ENCODE measurements around the gene TTC33. TPM values are rescaled to one million over a fixed set of nuclear protein-coding genes. Genes with fewer than 3 reads are reported as not detected.

Gene TTC33
- total RNA-seq, 4 donors from 2014 or later = 20.2 to 49.0 (median 32.6) TPM

- no peak for DNase-seq
- Histone ChIP-seq H3K4me1 (no peaks in the 10 kb centered on the region), H3K27ac (no peak overlapping the region), H3K36me3 (no peaks in the 10 kb centered on the region), H3K4me3 (no peak overlapping the region), H3K9me3 (no peaks in the 10 kb centered on the region), H3K27me3 (no peaks in the 10 kb centered on the region)
- TF ChIP-seq CTCF (IDR thresholded peaks at IDR 0.05 in 4 of 5, conservative IDR thresholded peaks at IDR 0.05 in 1 of 5) = no peak
- TF ChIP-seq POLR2A (IDR thresholded peaks at IDR 0.05) = no peak
- intact Hi-C loops (cut with DNase I; ENCODE audit: low total_unique reads) (no loop called here), in situ Hi-C loops (cut with MboI; ENCODE audit: low sequenced_read_pairs in 4 of 4) (no loop called here)
- ATAC-seq = no peak
Observed at GRCh38 chr5:40524677-40525076, 231.1 kb downstream of the TTC33 start.

- no peaks in the 10 kb centered on the region for H3K36me3 ChIP-seq
- H3K27ac ChIP-seq = no peak overlapping the region
- intact Hi-C loops (cut with DNase I; ENCODE audit: low total_unique reads) = no loop called here
- in situ Hi-C loops (cut with MboI; ENCODE audit: low sequenced_read_pairs in 4 of 4) = no loop called here
- no peak overlapping the region for H3K4me3 ChIP-seq
- no peaks in the 10 kb centered on the region for H3K4me1 ChIP-seq
- TF ChIP-seq CTCF (IDR thresholded peaks at IDR 0.05 in 4 of 5, conservative IDR thresholded peaks at IDR 0.05 in 1 of 5) = no peak
- no peak for TF ChIP-seq POLR2A (IDR thresholded peaks at IDR 0.05)
- no peaks in the 10 kb centered on the region for H3K9me3 ChIP-seq
- no peaks in the 10 kb centered on the region for H3K27me3 ChIP-seq
- ATAC-seq (no peak), DNase-seq (no peak)
Observed at GRCh38 chr5:40521925-40522324, 233.8 kb downstream of the TTC33 start.

GRCh38 chr5:40521108-40521785, 234.5 kb downstream of the TTC33 start:
- in situ Hi-C loops (cut with MboI; ENCODE audit: low sequenced_read_pairs in 4 of 4) = no loop called here
- TF ChIP-seq POLR2A (IDR thresholded peaks at IDR 0.05) (no peak), CTCF (IDR thresholded peaks at IDR 0.05 in 4 of 5, conservative IDR thresholded peaks at IDR 0.05 in 1 of 5) (no peak)
- Histone ChIP-seq H3K4me3 (no peak overlapping the region), H3K27me3 (no peaks in the 10 kb centered on the region), H3K27ac (no peak overlapping the region), H3K4me1 (no peaks in the 10 kb centered on the region), H3K9me3 (no peaks in the 10 kb centered on the region), H3K36me3 (no peaks in the 10 kb centered on the region)
- ATAC-seq (no peak), DNase-seq (no peak)
- intact Hi-C loops (cut with DNase I; ENCODE audit: low total_unique reads) = no loop called here

GRCh38 chr5:40518485-40518917, 237.3 kb downstream of the TTC33 start:
- Histone ChIP-seq H3K27me3 (no peaks in the 10 kb centered on the region), H3K4me3 (no peak overlapping the region), H3K36me3 (no peaks in the 10 kb centered on the region), H3K9me3 (no peaks in the 10 kb centered on the region), H3K27ac (no peak overlapping the region), H3K4me1 (no peaks in the 10 kb centered on the region)
- TF ChIP-seq CTCF (IDR thresholded peaks at IDR 0.05 in 4 of 5, conservative IDR thresholded peaks at IDR 0.05 in 1 of 5) = no peak
- no peak for TF ChIP-seq POLR2A (IDR thresholded peaks at IDR 0.05)
- no peak for ATAC-seq
- DNase-seq = no peak
- in situ Hi-C loops (cut with MboI; ENCODE audit: low sequenced_read_pairs in 4 of 4) (no loop called here), intact Hi-C loops (cut with DNase I; ENCODE audit: low total_unique reads) (no loop called here)

- ATAC-seq = no peak
- in situ Hi-C loops (cut with MboI; ENCODE audit: low sequenced_read_pairs in 4 of 4) (no loop called here), intact Hi-C loops (cut with DNase I; ENCODE audit: low total_unique reads) (no loop called here)
- H3K9me3 ChIP-seq = no peaks in the 10 kb centered on the region
- no peak for DNase-seq
- no peaks in the 10 kb centered on the region for H3K4me1 ChIP-seq
- H3K27ac ChIP-seq = no peak overlapping the region
- no peak overlapping the region for H3K4me3 ChIP-seq
- H3K27me3 ChIP-seq = no peaks in the 10 kb centered on the region
- TF ChIP-seq CTCF (IDR thresholded peaks at IDR 0.05 in 4 of 5, conservative IDR thresholded peaks at IDR 0.05 in 1 of 5) (no peak), POLR2A (IDR thresholded peaks at IDR 0.05) (no peak)
- H3K36me3 ChIP-seq = no peaks in the 10 kb centered on the region
Observed at GRCh38 chr5:40515476-40515875, 240.3 kb downstream of the TTC33 start.
